Adrenal gland (tissue), 5 donors: ENCODE results near the gene PXDN.

Experiments used
- POLR2A ChIP-seq, 2 donors: fragments of 450-650 bp; IDR thresholded peaks; one replicate each; pipeline ENCODE4 v1.6.1; 2017; ENCODE audit warnings: antibody characterized with exemption in 2 of 2, mild to moderate bottlenecking in 2 of 2, moderate library complexity in 1 of 2
- TF ChIP-seq, protein P1 (sequence below), 6 experiments: fragments of 450-650 bp in 4 of 6; fragments of 200-600 bp in 2 of 6; sonication (generic) in 1 of 6; IDR thresholded peaks; 1 replicate in 5 of 6; 2 replicates in 1 of 6; pipeline versions ENCODE4 v1.5.1 to v1.8.0; 2016 to 2021; ENCODE audit warnings: antibody characterized with exemption in 6 of 6, mild to moderate bottlenecking in 2 of 6, moderate library complexity in 1 of 6
- donor health status: DM: no; HTN: no; CAD: no.

- TF ChIP-seq, protein P1, sequence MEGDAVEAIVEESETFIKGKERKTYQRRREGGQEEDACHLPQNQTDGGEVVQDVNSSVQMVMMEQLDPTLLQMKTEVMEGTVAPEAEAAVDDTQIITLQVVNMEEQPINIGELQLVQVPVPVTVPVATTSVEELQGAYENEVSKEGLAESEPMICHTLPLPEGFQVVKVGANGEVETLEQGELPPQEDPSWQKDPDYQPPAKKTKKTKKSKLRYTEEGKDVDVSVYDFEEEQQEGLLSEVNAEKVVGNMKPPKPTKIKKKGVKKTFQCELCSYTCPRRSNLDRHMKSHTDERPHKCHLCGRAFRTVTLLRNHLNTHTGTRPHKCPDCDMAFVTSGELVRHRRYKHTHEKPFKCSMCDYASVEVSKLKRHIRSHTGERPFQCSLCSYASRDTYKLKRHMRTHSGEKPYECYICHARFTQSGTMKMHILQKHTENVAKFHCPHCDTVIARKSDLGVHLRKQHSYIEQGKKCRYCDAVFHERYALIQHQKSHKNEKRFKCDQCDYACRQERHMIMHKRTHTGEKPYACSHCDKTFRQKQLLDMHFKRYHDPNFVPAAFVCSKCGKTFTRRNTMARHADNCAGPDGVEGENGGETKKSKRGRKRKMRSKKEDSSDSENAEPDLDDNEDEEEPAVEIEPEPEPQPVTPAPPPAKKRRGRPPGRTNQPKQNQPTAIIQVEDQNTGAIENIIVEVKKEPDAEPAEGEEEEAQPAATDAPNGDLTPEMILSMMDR (IDR thresholded peaks at IDR 0.05): no peak
- TF ChIP-seq POLR2A (IDR thresholded peaks at IDR 0.05): no peak
Measured at GRCh38 chr2:1705557-1706076, 38.7 kb downstream of the PXDN start.
